ENCODE results near the gene BCL2L12. TPM values are rescaled to one million over a fixed set of nuclear protein-coding genes. Genes with fewer than 3 reads are reported as not detected.
"Not testable (repeated sequence)": the region's sequence is repeated elsewhere in the genome, so short reads cannot be mapped to it uniquely, and the experiment has no call there.

BCL2L12 gene
- total and polyA plus RNA-seq, 3 donors from 2014 or later: 11.3 to 19.3 (median 17.3) TPM

DNA sequence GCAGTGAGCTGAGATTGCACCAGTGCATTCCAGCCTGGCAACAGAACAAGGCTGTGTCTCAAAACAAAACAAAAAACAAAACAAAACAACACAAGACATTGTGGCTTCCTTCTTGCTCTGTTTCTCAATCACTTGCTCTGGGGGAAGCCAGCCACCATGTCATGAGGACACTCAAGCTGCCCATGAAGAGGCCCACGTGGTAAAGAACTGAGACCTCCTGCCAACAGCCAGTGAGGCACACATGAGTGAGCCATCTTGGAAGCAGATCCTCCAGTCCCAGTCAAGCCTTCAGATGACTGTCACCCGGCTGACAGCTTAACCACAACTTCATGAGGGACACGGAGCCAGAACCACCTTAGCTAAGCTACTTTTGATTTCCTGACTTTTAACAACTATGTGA is 50.4 kb downstream of the BCL2L12 start:
- intact Hi-C loops (cut with DNase I; ENCODE audit: low total_unique reads): no loop called here
- Histone ChIP-seq H3K4me3 (no peak overlapping the region), H3K4me1 (no peaks in the 10 kb centered on the region), H3K36me3 (ENCODE audit: low read depth, missing control alignments) (no peaks in the 10 kb centered on the region), H3K9me3 (no peaks in the 10 kb centered on the region), H3K27me3 (no peaks in the 10 kb centered on the region), H3K27ac (no peak overlapping the region)
- 77 to 88% methylated on average over 3 of the region's 3 CpGs for WGBS, 2 donors
- no peak for DNase-seq
- no peak for TF ChIP-seq POLR2A (IDR thresholded peaks at IDR 0.05)
- TF ChIP-seq, protein P1, sequence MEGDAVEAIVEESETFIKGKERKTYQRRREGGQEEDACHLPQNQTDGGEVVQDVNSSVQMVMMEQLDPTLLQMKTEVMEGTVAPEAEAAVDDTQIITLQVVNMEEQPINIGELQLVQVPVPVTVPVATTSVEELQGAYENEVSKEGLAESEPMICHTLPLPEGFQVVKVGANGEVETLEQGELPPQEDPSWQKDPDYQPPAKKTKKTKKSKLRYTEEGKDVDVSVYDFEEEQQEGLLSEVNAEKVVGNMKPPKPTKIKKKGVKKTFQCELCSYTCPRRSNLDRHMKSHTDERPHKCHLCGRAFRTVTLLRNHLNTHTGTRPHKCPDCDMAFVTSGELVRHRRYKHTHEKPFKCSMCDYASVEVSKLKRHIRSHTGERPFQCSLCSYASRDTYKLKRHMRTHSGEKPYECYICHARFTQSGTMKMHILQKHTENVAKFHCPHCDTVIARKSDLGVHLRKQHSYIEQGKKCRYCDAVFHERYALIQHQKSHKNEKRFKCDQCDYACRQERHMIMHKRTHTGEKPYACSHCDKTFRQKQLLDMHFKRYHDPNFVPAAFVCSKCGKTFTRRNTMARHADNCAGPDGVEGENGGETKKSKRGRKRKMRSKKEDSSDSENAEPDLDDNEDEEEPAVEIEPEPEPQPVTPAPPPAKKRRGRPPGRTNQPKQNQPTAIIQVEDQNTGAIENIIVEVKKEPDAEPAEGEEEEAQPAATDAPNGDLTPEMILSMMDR (IDR thresholded peaks at IDR 0.05): no peak

DNA sequence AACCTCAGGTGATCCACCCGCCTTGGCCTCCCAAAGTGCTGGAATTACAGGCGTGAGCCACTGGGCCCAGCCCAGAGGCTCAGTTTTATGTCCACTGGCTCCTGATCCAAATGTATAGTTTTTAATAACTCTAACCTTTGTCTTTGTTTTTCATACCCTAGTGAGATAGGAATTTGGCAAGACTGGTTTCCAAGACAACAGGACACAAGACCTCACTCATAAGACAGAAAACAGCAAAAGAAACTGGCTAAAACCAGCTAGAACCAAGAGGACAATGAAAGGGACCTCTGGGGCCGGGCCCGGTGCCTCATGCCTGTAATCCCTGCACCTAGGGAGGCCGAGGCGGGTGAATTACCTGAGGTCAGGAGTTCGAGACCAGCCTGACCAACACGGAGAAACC is 52.8 kb downstream of the BCL2L12 start:
- no peak for DNase-seq
- TF ChIP-seq POLR2A (IDR thresholded peaks at IDR 0.05): no peak
- TF ChIP-seq, protein P1 (IDR thresholded peaks at IDR 0.05): no peak
- 77 to 89% methylated on average over 8 of the region's 8 CpGs for WGBS, 2 donors
- no peak overlapping the region for H3K27ac ChIP-seq
- H3K36me3 ChIP-seq (ENCODE audit: low read depth, missing control alignments): no peaks in the 10 kb centered on the region
- H3K9me3 ChIP-seq: no peaks in the 10 kb centered on the region
- intact Hi-C loops (cut with DNase I; ENCODE audit: low total_unique reads): no loop called here
- no peaks in the 10 kb centered on the region for H3K4me1 ChIP-seq
- H3K27me3 ChIP-seq: no peaks in the 10 kb centered on the region
- no peak overlapping the region for H3K4me3 ChIP-seq

DNA sequence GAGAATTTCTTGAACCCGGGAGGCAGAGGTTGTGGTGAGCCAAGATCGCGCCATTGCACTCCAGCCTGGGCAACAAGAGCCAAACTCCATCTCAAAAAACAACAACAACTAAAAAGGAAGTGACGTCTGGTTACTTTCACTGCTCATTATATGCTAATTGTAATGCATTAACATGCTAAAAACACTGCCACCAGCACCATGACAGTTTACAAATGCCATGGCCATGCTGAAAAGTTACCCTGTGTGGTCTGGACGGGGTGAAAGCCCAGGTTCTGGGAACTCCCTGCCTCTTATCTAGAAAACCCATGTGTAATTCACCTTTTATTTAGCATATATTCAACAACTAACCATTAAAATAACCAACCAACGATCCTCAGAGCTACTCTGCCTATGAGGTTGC is 53.3 kb downstream of the BCL2L12 start:
- H3K36me3 ChIP-seq (ENCODE audit: low read depth, missing control alignments): no peaks in the 10 kb centered on the region
- intact Hi-C loops (cut with DNase I; ENCODE audit: low total_unique reads): no loop called here
- no peaks in the 10 kb centered on the region for H3K4me1 ChIP-seq
- no peaks in the 10 kb centered on the region for H3K9me3 ChIP-seq
- no peak overlapping the region for H3K4me3 ChIP-seq
- 60 to 71% methylated on average over 6 of the region's 6 CpGs for WGBS, 2 donors
- no peak for DNase-seq
- TF ChIP-seq POLR2A (IDR thresholded peaks at IDR 0.05): no peak
- TF ChIP-seq, protein P1 (IDR thresholded peaks at IDR 0.05): no peak
- H3K27me3 ChIP-seq: no peaks in the 10 kb centered on the region
- no peak overlapping the region for H3K27ac ChIP-seq

DNA sequence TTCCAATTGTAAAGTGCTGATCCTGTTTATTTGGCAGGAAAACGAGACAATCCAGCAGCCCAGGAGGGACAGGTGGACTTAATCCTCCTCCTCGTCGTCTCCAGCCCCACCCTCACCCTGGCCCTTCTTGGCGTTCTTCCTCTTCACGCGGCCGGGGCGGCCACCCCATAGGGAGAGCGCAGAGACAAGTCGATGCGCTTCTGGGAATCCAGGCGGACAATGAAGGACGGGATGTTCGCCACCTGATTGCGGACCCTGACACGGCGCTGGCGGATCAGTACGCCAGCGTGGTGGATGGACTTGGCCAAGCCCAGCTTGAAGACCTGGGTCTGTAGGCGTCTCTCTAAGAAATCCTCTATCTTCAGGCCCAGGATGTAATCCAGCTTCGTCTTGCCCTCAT is 53.7 kb downstream of the BCL2L12 start:
- H3K9me3 ChIP-seq; H3K27me3 ChIP-seq; intact Hi-C loops (cut with DNase I; ENCODE audit: low total_unique reads): not testable (repeated sequence)

More for the DNA sequence above, 53.7 kb downstream of the BCL2L12 start:
- H3K4me1 ChIP-seq; H3K27ac ChIP-seq; H3K36me3 ChIP-seq (ENCODE audit: low read depth, missing control alignments); DNase-seq; H3K4me3 ChIP-seq: not testable (repeated sequence)
- WGBS, 2 donors: 47 to 78% methylated on average over 9 to 18 of the region's 22 CpGs

Small RNAs within 50 kb of the gene (microRNA-seq; reads per million reads assigned to microRNA genes)
- gene MIR5088 (ENCODE audit: borderline number of aligned reads in 2 of 2, borderline replicate concordance in 1 of 2): 0 reads per million in 2 donors

Small RNAs within 50 kb of the gene (small RNA-seq; reads per million reads assigned to genes)
- gene MIR5088: 0 to 0.09 reads per million in 2 donors

Other genes starting within 250 kb of the BCL2L12 start
- gene PTH2, start 242.5 kb upstream of the BCL2L12 start, total RNA-seq: not detected
- not detected for gene PTH2, start 242.5 kb upstream of the BCL2L12 start, polyA plus RNA-seq (ENCODE audit: insufficient read depth, low read depth, low replicate concordance)
- under 1 TPM; 0.24 to 0.62 TPM for gene GFY, start 240.5 kb upstream of the BCL2L12 start, total RNA-seq
- gene GFY, start 240.5 kb upstream of the BCL2L12 start, polyA plus RNA-seq (ENCODE audit: insufficient read depth, low read depth, low replicate concordance): 0.80 TPM
- 1 to 10 TPM; 2.2 to 2.7 TPM for gene SLC17A7, start 224.4 kb upstream of the BCL2L12 start, total RNA-seq
- gene SLC17A7, start 224.4 kb upstream of the BCL2L12 start, polyA plus RNA-seq (ENCODE audit: insufficient read depth, low read depth, low replicate concordance): 3.2 TPM
- 10 to 100 TPM; 45.9 to 49.6 TPM for gene PIH1D1, start 214.1 kb upstream of the BCL2L12 start, total RNA-seq
- 55.3 TPM for gene PIH1D1, start 214.1 kb upstream of the BCL2L12 start, polyA plus RNA-seq (ENCODE audit: insufficient read depth, low read depth, low replicate concordance)
- gene ALDH16A1, start 212.7 kb upstream of the BCL2L12 start, total RNA-seq: 10 to 100 TPM; 22.4 to 24.7 TPM
- 8.5 TPM for gene ALDH16A1, start 212.7 kb upstream of the BCL2L12 start, polyA plus RNA-seq (ENCODE audit: insufficient read depth, low read depth, low replicate concordance)
- gene FLT3LG, start 191.7 kb upstream of the BCL2L12 start, total RNA-seq: 1 to 10 TPM; 3.0 to 4.6 TPM
- gene FLT3LG, start 191.7 kb upstream of the BCL2L12 start, polyA plus RNA-seq (ENCODE audit: insufficient read depth, low read depth, low replicate concordance): 7.1 TPM
- 1,000 to 10,000 TPM; 1,063 to 1,721 TPM for gene RPL13A, start 178.3 kb upstream of the BCL2L12 start, total RNA-seq
- gene RPL13A, start 178.3 kb upstream of the BCL2L12 start, polyA plus RNA-seq (ENCODE audit: insufficient read depth, low read depth, low replicate concordance): 1,193 TPM
- 1,000 to 10,000 TPM; 1,958 to 3,437 TPM for gene RPS11, start 169.5 kb upstream of the BCL2L12 start, total RNA-seq
- gene RPS11, start 169.5 kb upstream of the BCL2L12 start, polyA plus RNA-seq (ENCODE audit: insufficient read depth, low read depth, low replicate concordance): 2,108 TPM
- gene FCGRT, start 153.3 kb upstream of the BCL2L12 start, total RNA-seq: 10 to 100 TPM; 52.8 to 76.9 TPM
- 130 TPM for gene FCGRT, start 153.3 kb upstream of the BCL2L12 start, polyA plus RNA-seq (ENCODE audit: insufficient read depth, low read depth, low replicate concordance)
- 10 to 100 TPM; 19.9 TPM for gene RCN3, start 137.9 kb upstream of the BCL2L12 start, total RNA-seq
- 42.1 TPM for gene RCN3, start 137.9 kb upstream of the BCL2L12 start, polyA plus RNA-seq (ENCODE audit: insufficient read depth, low read depth, low replicate concordance)
- 100 to 1,000 TPM; 145 to 151 TPM for gene NOSIP, start 85.4 kb upstream of the BCL2L12 start, total RNA-seq
- 241 TPM for gene NOSIP, start 85.4 kb upstream of the BCL2L12 start, polyA plus RNA-seq (ENCODE audit: insufficient read depth, low read depth, low replicate concordance)
- gene PRRG2, start 84.6 kb upstream of the BCL2L12 start, total RNA-seq: 1 to 10 TPM in 1 of 2 donors, under 1 TPM in 1; 0.71 to 1.9 TPM
- 3.0 TPM for gene PRRG2, start 84.6 kb upstream of the BCL2L12 start, polyA plus RNA-seq (ENCODE audit: insufficient read depth, low read depth, low replicate concordance)
- gene PRR12, start 74.8 kb upstream of the BCL2L12 start, total RNA-seq: 10 to 100 TPM; 32.8 to 33.1 TPM
- gene PRR12, start 74.8 kb upstream of the BCL2L12 start, polyA plus RNA-seq (ENCODE audit: insufficient read depth, low read depth, low replicate concordance): 15.7 TPM
- 10 to 100 TPM; 39.3 to 41.5 TPM for gene RRAS, start 25.8 kb upstream of the BCL2L12 start, total RNA-seq
- 69.2 TPM for gene RRAS, start 25.8 kb upstream of the BCL2L12 start, polyA plus RNA-seq (ENCODE audit: insufficient read depth, low read depth, low replicate concordance)
- gene SCAF1, start 23.7 kb upstream of the BCL2L12 start, total RNA-seq: 10 to 100 TPM; 70.8 to 78.1 TPM
- 51.4 TPM for gene SCAF1, start 23.7 kb upstream of the BCL2L12 start, polyA plus RNA-seq (ENCODE audit: insufficient read depth, low read depth, low replicate concordance)
- 10 to 100 TPM; 50.1 to 51.6 TPM for gene IRF3, start 76 bp upstream of the BCL2L12 start, total RNA-seq
- gene IRF3, start 76 bp upstream of the BCL2L12 start, polyA plus RNA-seq (ENCODE audit: insufficient read depth, low read depth, low replicate concordance): 34.9 TPM
- 100 to 1,000 TPM; 192 to 272 TPM for gene PRMT1, start 11.3 kb downstream of the BCL2L12 start, total RNA-seq
- gene PRMT1, start 11.3 kb downstream of the BCL2L12 start, polyA plus RNA-seq (ENCODE audit: insufficient read depth, low read depth, low replicate concordance): 201 TPM
- gene ADM5, start 23.7 kb downstream of the BCL2L12 start, total RNA-seq: 1 to 10 TPM; 2.9 to 5.0 TPM
- gene ADM5, start 23.7 kb downstream of the BCL2L12 start, polyA plus RNA-seq (ENCODE audit: insufficient read depth, low read depth, low replicate concordance): 2.2 TPM
- 1 to 10 TPM; 8.8 to 9.8 TPM for gene CPT1C, start 25.2 kb downstream of the BCL2L12 start, total RNA-seq
- gene CPT1C, start 25.2 kb downstream of the BCL2L12 start, polyA plus RNA-seq (ENCODE audit: insufficient read depth, low read depth, low replicate concordance): 17.1 TPM
- gene TSKS, start 97.4 kb downstream of the BCL2L12 start, total RNA-seq: 100 to 1,000 TPM in 1 of 2 donors, 10 to 100 TPM in 1; 65.3 to 101 TPM
- 137 TPM for gene TSKS, start 97.4 kb downstream of the BCL2L12 start, polyA plus RNA-seq (ENCODE audit: insufficient read depth, low read depth, low replicate concordance)
- 100 to 1,000 TPM; 301 to 358 TPM for gene AP2A1, start 101.1 kb downstream of the BCL2L12 start, total RNA-seq
- 226 TPM for gene AP2A1, start 101.1 kb downstream of the BCL2L12 start, polyA plus RNA-seq (ENCODE audit: insufficient read depth, low read depth, low replicate concordance)
- 100 to 1,000 TPM in 1 of 2 donors, 10 to 100 TPM in 1; 56.0 to 101 TPM for gene FUZ, start 147.4 kb downstream of the BCL2L12 start, total RNA-seq
- gene FUZ, start 147.4 kb downstream of the BCL2L12 start, polyA plus RNA-seq (ENCODE audit: insufficient read depth, low read depth, low replicate concordance): 98.0 TPM
- gene MED25, start 152.4 kb downstream of the BCL2L12 start, total RNA-seq: 100 to 1,000 TPM; 244 to 246 TPM
- gene MED25, start 152.4 kb downstream of the BCL2L12 start, polyA plus RNA-seq (ENCODE audit: insufficient read depth, low read depth, low replicate concordance): 156 TPM
- 100 to 1,000 TPM; 257 to 260 TPM for gene PTOV1, start 185.2 kb downstream of the BCL2L12 start, total RNA-seq
- 235 TPM for gene PTOV1, start 185.2 kb downstream of the BCL2L12 start, polyA plus RNA-seq (ENCODE audit: insufficient read depth, low read depth, low replicate concordance)
- gene PNKP, start 201.6 kb downstream of the BCL2L12 start, total RNA-seq: 100 to 1,000 TPM; 110 to 125 TPM
- 45.5 TPM for gene PNKP, start 201.6 kb downstream of the BCL2L12 start, polyA plus RNA-seq (ENCODE audit: insufficient read depth, low read depth, low replicate concordance)
- 10 to 100 TPM; 35.0 to 35.7 TPM for gene AKT1S1, start 211.4 kb downstream of the BCL2L12 start, total RNA-seq
- 42.8 TPM for gene AKT1S1, start 211.4 kb downstream of the BCL2L12 start, polyA plus RNA-seq (ENCODE audit: insufficient read depth, low read depth, low replicate concordance)
- gene TBC1D17, start 211.8 kb downstream of the BCL2L12 start, total RNA-seq: 10 to 100 TPM; 47.2 to 49.1 TPM
- 31.1 TPM for gene TBC1D17, start 211.8 kb downstream of the BCL2L12 start, polyA plus RNA-seq (ENCODE audit: insufficient read depth, low read depth, low replicate concordance)
- gene IL4I1, start 231.0 kb downstream of the BCL2L12 start, total RNA-seq: 10 to 100 TPM; 17.1 to 20.4 TPM
- 61.9 TPM for gene IL4I1, start 231.0 kb downstream of the BCL2L12 start, polyA plus RNA-seq (ENCODE audit: insufficient read depth, low read depth, low replicate concordance)

Data from testis (tissue), 3 donors.